Kidney epithelial cell (primary cell): Measurements from ENCODE around the gene LRP1-AS. TPM values are rescaled to one million over a fixed set of nuclear protein-coding genes. Genes with fewer than 3 reads are reported as not detected.

Experiments
- DNase-seq: peaks from one replicate; pipeline ENCODE4 v3.0.0-alpha.2; 2010; ENCODE audit warnings: low read depth
- H3K27me3 ChIP-seq: 2 replicates; pipeline ENCODE4 v1.6.0; 2011; ENCODE audit warnings: low read length; ENCODE audit not compliant: control insufficient read depth, insufficient read depth
- H3K36me3 ChIP-seq: 2 replicates; pipeline ENCODE4 v1.5.1; 2011; ENCODE audit warnings: low read length; ENCODE audit not compliant: control insufficient read depth, insufficient read depth
- H3K4me3 ChIP-seq: 2 replicates; pipeline ENCODE4 v1.5.1; 2011; ENCODE audit warnings: low read depth, mild to moderate bottlenecking, control low read depth, low read length
- total RNA-seq: library from RNA; depleted of rRNA; stranded (reverse); fragments of >200 nt; gene quantifications from 2 replicates; pipeline ENCODE4 v1.2.3, GENCODE V29; 2015
- TF ChIP-seq, protein P1 (sequence below): IDR thresholded peaks from 2 replicates; pipeline ENCODE4 v1.5.1; 2011; ENCODE audit warnings: mild to moderate bottlenecking, moderate library complexity, low read length, control low read depth, inconsistent platforms; ENCODE audit not compliant: insufficient read depth, poor library complexity, severe bottlenecking

The LRP1-AS gene
- total RNA-seq, 1 donor from 2014 or later, result not detected

DNA sequence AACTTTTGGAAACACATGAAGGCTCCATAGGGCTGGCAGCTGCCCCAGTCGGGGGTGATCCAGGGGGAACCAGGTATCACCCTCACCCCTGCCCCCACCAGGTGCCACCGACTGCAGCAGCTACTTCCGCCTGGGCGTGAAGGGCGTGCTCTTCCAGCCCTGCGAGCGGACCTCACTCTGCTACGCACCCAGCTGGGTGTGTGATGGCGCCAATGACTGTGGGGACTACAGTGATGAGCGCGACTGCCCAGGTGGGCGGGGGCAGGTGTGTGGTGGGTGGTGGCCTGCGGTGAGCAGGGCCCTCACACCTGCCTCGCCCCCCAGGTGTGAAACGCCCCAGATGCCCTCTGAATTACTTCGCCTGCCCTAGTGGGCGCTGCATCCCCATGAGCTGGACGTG lies 46.8 kb upstream of the LRP1-AS start:
- H3K27me3 ChIP-seq, result no peaks in the 10 kb centered on the region
- DNase-seq, result no peak
- H3K4me3 ChIP-seq, result no peak overlapping the region
- TF ChIP-seq, protein P1, sequence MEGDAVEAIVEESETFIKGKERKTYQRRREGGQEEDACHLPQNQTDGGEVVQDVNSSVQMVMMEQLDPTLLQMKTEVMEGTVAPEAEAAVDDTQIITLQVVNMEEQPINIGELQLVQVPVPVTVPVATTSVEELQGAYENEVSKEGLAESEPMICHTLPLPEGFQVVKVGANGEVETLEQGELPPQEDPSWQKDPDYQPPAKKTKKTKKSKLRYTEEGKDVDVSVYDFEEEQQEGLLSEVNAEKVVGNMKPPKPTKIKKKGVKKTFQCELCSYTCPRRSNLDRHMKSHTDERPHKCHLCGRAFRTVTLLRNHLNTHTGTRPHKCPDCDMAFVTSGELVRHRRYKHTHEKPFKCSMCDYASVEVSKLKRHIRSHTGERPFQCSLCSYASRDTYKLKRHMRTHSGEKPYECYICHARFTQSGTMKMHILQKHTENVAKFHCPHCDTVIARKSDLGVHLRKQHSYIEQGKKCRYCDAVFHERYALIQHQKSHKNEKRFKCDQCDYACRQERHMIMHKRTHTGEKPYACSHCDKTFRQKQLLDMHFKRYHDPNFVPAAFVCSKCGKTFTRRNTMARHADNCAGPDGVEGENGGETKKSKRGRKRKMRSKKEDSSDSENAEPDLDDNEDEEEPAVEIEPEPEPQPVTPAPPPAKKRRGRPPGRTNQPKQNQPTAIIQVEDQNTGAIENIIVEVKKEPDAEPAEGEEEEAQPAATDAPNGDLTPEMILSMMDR, result no peak
- no peaks in the 10 kb centered on the region for H3K36me3 ChIP-seq

- Histone ChIP-seq H3K27me3 (no peaks in the 10 kb centered on the region), H3K36me3 (no peaks in the 10 kb centered on the region), H3K4me3 (no peak overlapping the region)
- no peak for DNase-seq
- TF ChIP-seq, protein P1, result no peak
Observed at GRCh38 chr12:57193706-57194245, 46.4 kb upstream of the LRP1-AS start.

- TF ChIP-seq, protein P1, result no peak
- Histone ChIP-seq H3K4me3 (no peak overlapping the region), H3K27me3 (no peaks in the 10 kb centered on the region), H3K36me3 (no peaks in the 10 kb centered on the region)
- no peak for DNase-seq
Observed at GRCh38 chr12:57192920-57193319, 45.5 kb upstream of the LRP1-AS start.

DNA sequence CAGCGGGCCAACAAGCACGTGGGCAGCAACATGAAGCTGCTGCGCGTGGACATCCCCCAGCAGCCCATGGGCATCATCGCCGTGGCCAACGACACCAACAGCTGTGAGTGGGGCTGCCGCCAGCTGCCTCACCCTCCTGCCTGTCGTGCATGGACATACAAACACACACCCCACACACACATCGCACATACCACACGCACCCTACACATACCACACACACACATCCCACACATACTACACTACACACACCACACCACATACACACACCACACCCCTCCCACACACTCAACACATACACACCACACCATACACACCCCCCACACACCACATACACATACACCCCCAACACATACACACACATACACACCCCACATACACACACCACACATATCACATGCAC lies 44.0 kb upstream of the LRP1-AS start:
- H3K27me3 ChIP-seq, result no peaks in the 10 kb centered on the region
- no peaks in the 10 kb centered on the region for H3K36me3 ChIP-seq
- no peak overlapping the region for H3K4me3 ChIP-seq
- no peak for DNase-seq
- TF ChIP-seq, protein P1, result no peak

- no peaks in the 10 kb centered on the region for H3K27me3 ChIP-seq
- H3K36me3 ChIP-seq, result no peaks in the 10 kb centered on the region
- no peak for DNase-seq
- H3K4me3 ChIP-seq, result no peak overlapping the region
- TF ChIP-seq, protein P1, result no peak
Observed at GRCh38 chr12:57190821-57191220, 43.4 kb upstream of the LRP1-AS start.

DNA sequence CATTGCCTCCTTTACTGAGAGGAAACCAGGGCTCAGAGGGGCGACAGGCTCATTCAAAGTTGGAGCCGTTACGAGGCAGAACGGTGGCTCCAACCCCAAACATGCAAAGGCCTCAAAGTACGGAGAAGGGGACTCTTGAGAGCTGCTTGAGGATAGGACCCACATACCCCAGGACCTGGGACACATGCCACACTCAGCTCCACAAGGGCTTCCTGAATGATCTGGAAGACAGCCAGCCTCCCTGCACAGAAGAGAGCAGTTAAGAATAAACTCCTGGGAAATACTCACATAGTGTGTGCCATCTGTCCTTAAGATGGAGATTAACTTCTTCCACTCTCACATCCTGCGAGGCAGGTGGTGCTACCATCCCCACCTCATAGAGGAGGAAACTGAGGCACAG lies 42.6 kb upstream of the LRP1-AS start:
- Histone ChIP-seq H3K4me3 (no peak overlapping the region), H3K27me3 (no peaks in the 10 kb centered on the region), H3K36me3 (no peaks in the 10 kb centered on the region)
- TF ChIP-seq, protein P1, result no peak
- no peak for DNase-seq
